ENCODE measurements around the gene PTS.

Gene PTS

DNA sequence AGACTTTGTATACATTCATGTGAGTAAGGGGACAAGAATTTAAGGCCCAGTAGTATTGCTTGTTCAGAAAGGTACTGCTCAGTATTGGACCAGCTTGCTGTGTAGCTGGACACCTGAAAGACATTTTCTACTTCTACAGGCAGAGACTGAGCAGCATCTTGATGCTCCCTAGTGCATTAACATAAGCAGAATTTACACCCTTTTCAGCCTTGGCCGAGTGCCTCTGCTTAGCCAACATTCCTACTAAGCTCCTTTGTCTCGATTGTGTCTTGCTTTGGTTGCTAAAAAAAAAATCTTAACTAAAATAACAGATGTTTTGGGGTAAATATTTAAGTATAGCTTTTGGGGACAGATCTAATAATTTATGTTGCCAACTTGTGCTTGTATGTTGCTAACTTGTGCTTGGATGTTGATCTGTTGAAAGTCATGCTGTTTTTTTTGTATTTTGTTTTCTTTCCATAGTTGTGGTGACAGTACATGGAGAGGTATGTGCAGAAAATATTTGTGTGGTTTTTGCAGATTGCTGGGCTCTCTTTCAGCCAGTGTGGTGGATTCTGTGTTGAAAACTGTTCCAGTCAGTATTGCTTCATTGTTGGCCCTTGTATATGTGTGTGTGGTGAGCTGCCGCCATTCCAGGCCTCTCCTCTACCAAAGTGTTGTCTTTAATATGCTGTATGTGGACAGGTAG, 3.7 kb downstream of the PTS start:
- Mint-ChIP-seq H3K9me3 (ENCODE audit: low read depth) (no peaks in the 10 kb centered on the region), H3K27ac (no peak overlapping the region), H3K4me3 (no peak overlapping the region), H3K27me3 (no peaks in the 10 kb centered on the region), H3K36me3 (peaks cover 11% of the 10 kb centered on the region), H3K4me1 (ENCODE audit: low read depth) (peaks cover 20% of the 10 kb centered on the region)

DNA sequence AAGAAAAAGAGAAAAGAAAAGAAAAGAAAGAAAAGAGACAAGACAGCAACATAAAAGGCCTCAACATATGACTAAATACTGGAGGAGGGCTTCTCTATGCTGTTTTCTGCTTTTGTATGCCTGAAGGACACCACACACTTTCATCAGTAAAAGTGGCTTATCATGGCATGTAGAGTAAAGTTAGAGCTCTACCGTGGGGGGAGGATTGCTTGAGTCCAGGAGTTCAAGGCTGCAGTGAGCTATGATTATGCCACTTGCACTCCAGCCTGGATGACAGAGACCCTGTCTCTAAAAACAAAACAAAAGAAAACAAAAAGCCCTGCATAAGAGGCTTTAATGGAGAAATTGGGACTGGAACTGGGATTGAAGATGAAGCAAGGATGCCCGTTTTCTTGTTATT, 5.7 kb downstream of the PTS start:
- H3K9me3 Mint-ChIP-seq (ENCODE audit: low read depth) = no peaks in the 10 kb centered on the region
- H3K27me3 Mint-ChIP-seq = no peaks in the 10 kb centered on the region
- peaks cover 18% of the 10 kb centered on the region for H3K4me1 Mint-ChIP-seq (ENCODE audit: low read depth)
- no peak overlapping the region for H3K27ac Mint-ChIP-seq
- H3K4me3 Mint-ChIP-seq = no peak overlapping the region
- H3K36me3 Mint-ChIP-seq = peaks cover 18% of the 10 kb centered on the region

DNA sequence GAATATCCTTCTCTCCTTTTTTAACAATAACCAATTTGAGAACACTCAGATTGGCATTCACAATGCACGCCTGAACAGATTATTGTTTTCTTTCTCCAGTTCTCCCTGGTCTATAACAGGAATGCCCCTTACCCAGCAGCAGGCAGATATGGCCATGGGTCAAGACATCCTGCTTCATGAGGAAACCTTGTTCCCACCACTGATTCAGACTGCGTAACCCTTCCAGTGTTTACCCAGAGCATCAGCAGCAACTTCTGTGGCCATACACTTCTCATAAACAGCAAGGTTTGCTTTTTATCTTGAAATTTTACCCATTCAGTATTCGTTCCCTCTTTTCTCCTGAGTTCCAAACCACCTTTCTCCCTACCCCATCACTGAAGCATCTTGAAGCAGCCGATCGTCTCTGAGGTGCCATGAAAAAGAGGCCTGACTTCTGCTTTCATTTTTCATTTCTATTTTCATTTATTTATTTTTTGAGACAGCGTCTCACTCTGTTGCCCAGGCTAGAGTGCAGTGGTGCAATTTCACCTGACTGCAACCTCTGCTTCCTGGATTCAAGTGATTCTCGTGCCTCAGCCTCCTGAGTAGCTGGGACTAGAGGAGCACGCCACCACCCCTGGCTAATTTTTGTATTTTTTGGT, 9.6 kb downstream of the PTS start:
- no peak overlapping the region for H3K27ac Mint-ChIP-seq
- no peak overlapping the region for H3K4me3 Mint-ChIP-seq
- H3K4me1 Mint-ChIP-seq (ENCODE audit: low read depth) = peaks cover 2% of the 10 kb centered on the region
- no peaks in the 10 kb centered on the region for H3K27me3 Mint-ChIP-seq
- H3K36me3 Mint-ChIP-seq = peaks cover 24% of the 10 kb centered on the region
- no peaks in the 10 kb centered on the region for H3K9me3 Mint-ChIP-seq (ENCODE audit: low read depth)

DNA sequence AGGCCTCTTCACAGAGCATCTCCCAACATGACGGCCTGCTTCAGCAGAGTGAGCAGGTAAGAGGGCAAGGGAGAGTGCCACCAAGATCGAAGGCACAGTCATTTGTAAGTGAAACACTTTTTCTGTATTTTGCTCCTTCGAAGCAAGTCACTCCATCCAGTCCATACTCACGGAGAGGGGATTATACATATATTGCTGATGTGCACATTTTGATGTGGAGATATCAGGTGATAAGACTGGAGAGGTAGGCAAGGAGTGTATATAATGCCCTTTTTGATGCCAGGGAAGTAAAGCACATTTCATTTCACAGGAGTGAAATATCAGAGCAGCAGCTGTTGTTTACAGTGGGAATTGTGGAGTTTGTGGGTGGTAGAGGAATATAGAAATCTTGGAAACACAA, 11.2 kb downstream of the PTS start:
- Mint-ChIP-seq H3K27ac (no peak overlapping the region), H3K9me3 (ENCODE audit: low read depth) (no peaks in the 10 kb centered on the region), H3K27me3 (no peaks in the 10 kb centered on the region), H3K4me1 (ENCODE audit: low read depth) (no peaks in the 10 kb centered on the region), H3K4me3 (no peak overlapping the region), H3K36me3 (peaks cover 25% of the 10 kb centered on the region)

DNA sequence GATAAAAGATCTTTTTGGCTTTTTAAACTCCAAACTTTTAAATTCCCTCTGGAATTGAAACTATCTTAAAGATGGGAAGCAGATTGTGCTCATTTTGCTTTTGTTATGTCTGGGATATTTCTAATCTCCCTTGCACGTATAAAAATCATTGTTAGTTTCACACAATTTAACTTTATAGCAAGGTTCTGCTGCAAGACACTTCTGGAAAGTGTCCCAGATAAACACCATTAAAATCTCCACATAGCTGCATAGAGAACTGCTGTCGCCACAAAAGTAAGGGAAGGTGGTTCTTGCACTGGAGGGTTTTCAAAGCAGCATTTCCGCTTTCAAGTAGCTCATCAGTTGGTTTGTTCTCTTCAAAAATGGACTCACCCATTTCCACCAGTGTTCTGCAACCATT, 11.8 kb downstream of the PTS start:
- Mint-ChIP-seq H3K36me3 (peaks cover 30% of the 10 kb centered on the region), H3K27me3 (no peaks in the 10 kb centered on the region), H3K27ac (no peak overlapping the region), H3K9me3 (ENCODE audit: low read depth) (no peaks in the 10 kb centered on the region), H3K4me3 (no peak overlapping the region), H3K4me1 (ENCODE audit: low read depth) (no peaks in the 10 kb centered on the region)

DNA sequence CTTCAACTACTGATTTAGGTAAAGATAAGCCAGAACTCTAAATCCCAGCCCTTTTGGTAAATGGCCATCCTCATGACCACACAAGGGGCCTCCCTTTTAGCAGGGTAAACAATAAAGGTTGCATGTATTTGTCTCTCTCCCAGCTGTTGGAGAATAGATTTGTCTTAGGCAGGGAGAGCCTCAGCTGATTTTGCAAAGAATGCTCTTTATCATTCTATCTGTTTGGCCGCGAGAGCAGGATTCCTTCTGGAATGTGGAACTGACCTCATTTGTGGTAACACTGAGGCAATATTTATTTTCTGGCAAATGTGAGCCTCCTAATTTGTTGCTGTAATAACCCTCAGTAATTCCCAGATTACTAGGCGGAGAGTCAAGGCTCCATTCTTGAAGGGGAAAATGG, 15.3 kb downstream of the PTS start:
- Mint-ChIP-seq H3K27ac (no peak overlapping the region), H3K9me3 (ENCODE audit: low read depth) (peaks cover 10% of the 10 kb centered on the region), H3K27me3 (no peaks in the 10 kb centered on the region), H3K4me1 (ENCODE audit: low read depth) (no peaks in the 10 kb centered on the region), H3K4me3 (no peak overlapping the region), H3K36me3 (peaks cover 32% of the 10 kb centered on the region)

DNA sequence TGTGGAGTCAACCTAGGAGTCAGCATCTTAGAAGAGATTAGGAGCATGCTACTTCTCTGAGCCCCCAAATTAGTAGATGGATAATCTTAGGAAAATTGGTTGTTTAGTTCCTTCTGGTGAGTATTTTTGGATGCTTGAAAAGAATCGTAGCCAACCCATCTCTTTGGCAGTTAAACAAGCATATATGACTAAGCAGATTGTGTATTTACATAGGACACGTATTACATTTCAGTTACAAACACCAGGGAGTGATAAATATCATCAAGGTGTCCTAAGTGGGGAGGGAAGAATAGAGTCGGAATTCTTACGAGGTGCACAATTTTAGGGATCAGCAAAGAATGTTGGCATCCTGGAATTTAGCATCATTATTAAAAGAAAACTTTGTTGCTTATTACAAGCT, 21.0 kb downstream of the PTS start:
- no peaks in the 10 kb centered on the region for H3K4me1 Mint-ChIP-seq (ENCODE audit: low read depth)
- peaks cover 12% of the 10 kb centered on the region for H3K9me3 Mint-ChIP-seq (ENCODE audit: low read depth)
- H3K4me3 Mint-ChIP-seq = no peak overlapping the region
- no peaks in the 10 kb centered on the region for H3K27me3 Mint-ChIP-seq
- no peak overlapping the region for H3K27ac Mint-ChIP-seq
- H3K36me3 Mint-ChIP-seq = peaks cover 11% of the 10 kb centered on the region

DNA sequence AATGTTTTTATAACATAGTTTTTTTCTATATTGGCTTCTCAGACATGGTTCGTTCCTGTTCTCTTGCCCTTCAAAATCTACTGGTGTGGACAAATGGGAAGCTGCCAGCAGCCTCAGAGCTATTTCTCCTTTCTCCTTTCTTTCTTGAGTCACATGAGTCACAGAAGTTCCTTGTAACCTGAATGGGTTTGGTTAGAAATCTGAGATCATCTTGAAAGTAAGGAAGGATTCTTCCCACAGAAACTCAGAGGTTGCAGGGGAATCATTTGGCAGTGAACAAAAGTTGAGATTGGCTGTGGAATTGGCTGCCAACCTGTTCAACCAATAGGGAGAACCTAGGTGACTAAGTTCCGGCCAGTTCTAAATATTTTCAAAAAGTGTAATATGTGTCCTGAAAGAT, 22.0 kb downstream of the PTS start:
- H3K9me3 Mint-ChIP-seq (ENCODE audit: low read depth) = peaks cover 12% of the 10 kb centered on the region
- H3K4me1 Mint-ChIP-seq (ENCODE audit: low read depth) = no peaks in the 10 kb centered on the region
- no peak overlapping the region for H3K4me3 Mint-ChIP-seq
- H3K27ac Mint-ChIP-seq = no peak overlapping the region
- H3K36me3 Mint-ChIP-seq = peaks cover 9% of the 10 kb centered on the region
- H3K27me3 Mint-ChIP-seq = no peaks in the 10 kb centered on the region

DNA sequence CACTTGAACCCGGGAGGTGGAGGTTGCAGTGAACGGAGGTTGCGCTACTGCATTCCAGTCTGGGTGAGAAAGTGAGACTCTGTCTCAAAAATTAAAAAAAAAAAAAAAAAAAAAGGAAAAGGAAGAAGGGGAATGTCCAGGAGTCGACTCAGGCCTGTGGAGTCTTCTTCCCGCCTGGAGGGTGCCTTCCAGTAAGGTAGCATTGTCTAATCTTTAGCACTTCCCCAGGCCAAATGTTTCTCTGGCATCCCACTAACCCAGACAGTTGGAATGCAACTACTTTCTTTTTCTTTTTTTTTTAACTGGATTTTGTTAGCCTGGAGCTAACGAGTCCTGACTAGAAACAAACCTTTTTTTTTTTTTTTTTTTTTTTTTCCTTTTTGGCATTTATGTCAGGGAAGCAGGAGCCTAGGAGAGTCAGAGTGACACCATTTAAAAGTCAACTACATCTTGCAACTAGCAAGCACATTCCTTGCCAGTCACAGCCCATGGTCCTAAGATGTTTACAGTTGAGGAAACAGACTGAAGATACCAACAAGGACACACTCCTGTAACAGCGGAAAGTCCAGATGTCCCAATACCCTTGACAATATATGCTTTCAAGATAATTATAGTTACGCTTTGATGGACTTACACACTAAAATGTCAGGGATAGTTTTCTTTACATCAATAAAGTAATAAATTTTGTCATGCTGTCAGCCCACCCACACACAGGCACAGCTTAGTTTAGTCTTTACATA, 23.8 kb downstream of the PTS start:
- Mint-ChIP-seq H3K9me3 (ENCODE audit: low read depth) (peaks cover 11% of the 10 kb centered on the region), H3K27ac (no peak overlapping the region), H3K27me3 (no peaks in the 10 kb centered on the region), H3K4me3 (no peak overlapping the region), H3K4me1 (ENCODE audit: low read depth) (no peaks in the 10 kb centered on the region), H3K36me3 (peaks cover 2% of the 10 kb centered on the region)

DNA sequence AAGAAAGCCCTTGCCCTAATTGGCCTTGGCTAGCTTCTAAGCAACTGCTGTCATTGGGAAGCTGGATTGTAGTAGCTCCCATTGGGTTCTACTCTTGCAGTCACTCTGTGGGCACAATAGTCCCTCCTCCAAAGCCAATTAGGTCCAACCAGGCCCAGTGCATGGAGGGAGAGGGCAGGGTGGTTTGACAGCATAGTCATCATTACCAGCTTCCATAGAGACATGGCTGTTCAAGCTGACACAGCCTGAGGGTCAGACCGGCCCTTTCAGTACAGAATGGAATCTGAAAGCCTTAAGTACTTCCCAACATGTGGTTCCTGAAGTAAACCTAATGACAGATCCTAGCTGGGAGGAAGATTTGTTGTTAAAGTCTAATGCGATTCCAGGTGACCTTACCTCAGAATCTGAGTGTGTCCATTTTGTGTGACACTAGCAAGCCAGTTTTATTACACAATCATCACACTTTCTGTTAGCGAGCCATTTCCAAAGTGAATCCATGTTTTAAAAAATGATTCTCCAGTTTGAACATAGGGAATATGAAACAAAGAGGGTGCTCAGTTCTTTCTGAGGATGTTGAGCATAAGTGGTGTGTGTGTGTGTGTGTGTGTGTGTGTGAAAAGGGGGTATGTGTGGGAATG, 27.5 kb downstream of the PTS start:
- Mint-ChIP-seq H3K4me3 (no peak overlapping the region), H3K4me1 (ENCODE audit: low read depth) (no peaks in the 10 kb centered on the region), H3K9me3 (ENCODE audit: low read depth) (no peaks in the 10 kb centered on the region), H3K27me3 (no peaks in the 10 kb centered on the region), H3K36me3 (peaks cover 2% of the 10 kb centered on the region), H3K27ac (no peak overlapping the region)

DNA sequence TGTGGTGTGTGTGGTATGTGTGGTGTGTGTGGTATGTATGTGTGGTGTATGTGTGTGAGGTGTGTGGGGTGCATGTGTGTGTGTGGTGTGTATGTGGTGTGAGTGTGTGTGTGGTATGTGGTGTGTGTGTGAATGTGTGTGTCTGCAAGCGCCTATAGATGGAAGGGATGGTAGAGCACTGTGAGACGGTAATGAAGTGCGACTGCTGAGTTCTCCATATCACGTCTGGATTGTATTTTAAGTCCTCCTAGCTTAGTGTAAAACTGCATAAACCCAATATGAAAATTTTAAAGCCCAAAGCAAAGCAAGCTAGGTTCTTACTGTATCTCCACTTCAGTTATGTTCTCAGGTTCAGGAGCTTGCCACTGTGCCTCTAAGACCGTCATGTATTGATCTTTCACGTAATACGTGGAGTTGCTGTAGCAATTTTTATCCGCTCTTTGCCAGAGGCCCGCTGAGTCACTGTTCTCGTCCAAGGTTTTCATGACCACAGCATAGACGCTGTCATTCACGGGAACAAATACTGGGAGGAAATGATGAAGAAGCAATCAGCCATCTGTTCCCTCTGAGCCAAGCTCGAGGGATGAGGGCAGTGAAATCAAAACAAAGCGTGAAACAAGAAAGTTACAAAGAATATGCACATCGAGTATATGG, 29.0 kb downstream of the PTS start:
- H3K27ac Mint-ChIP-seq = no peak overlapping the region
- no peaks in the 10 kb centered on the region for H3K27me3 Mint-ChIP-seq
- no peaks in the 10 kb centered on the region for H3K4me1 Mint-ChIP-seq (ENCODE audit: low read depth)
- peaks cover 2% of the 10 kb centered on the region for H3K36me3 Mint-ChIP-seq
- H3K9me3 Mint-ChIP-seq (ENCODE audit: low read depth) = no peaks in the 10 kb centered on the region
- H3K4me3 Mint-ChIP-seq = no peak overlapping the region

DNA sequence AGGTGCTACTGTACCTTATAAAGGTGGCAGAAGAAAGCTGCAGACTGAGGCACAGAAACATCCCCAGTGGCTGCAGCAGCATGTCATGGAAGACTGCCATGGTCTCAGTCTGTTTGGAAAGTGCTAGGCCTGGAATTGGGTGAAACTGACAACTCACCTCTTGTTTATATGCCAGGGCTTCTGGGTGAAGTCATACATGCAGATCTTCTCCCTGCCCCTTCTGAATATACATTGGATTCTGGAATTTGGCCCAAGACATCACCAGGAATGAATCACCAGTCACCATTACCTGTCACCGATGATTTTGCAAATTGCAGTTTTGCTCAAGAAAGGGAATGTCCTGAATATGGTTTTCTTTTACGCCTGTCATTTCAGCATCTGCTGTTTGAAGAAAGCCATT, 34.3 kb downstream of the PTS start, which contains the start of gene PLET1:
Gene PLET1 (minus strand): TSS at position 371 of the 400 bp plus-strand sequence. CDS start 271 bp downstream, at position 100.
- Mint-ChIP-seq H3K4me3 (no peak within 1 kb of the TSS), H3K36me3 (no peaks in the 10 kb centered on the region), H3K9me3 (ENCODE audit: low read depth) (no peaks in the 10 kb centered on the region), H3K4me1 (ENCODE audit: low read depth) (no peaks in the 10 kb centered on the region), H3K27ac (no peak within 1 kb of the TSS), H3K27me3 (no peaks in the 10 kb centered on the region)

DNA sequence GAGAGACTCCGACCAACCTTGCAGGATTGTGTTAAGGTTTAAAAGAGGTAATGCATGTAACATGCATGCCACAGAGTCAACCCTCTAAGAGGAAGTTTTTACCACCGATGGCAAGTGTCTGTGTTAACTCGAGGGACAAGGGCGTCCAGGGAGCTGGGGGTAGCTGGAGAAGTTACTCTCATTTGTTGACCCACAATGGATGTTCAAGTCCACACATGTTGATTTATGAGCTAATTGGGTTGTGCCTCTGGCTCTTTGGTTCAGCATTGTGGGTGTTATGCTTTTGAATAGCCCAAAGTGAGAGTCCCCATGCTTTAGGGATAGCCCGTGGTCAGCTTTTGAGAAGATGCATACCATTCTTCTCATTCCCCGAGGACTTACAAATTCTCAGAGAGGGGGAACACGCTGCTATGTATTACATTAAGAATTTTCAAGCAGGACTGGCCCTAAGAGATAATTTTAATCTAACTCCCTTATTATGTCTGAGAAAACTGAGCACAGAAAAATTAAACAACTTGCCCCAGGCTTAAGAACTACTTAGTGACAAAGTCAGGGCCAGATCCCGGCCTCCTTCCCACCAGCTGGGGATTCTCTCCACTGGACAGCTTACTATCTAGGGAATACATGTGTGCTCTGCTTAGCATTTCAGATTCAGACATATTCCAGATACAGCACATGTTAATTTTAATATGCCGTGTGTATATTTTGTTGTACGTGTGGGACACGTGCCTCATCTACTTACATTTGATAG, 39.6 kb downstream of the PTS start:
- no peak overlapping the region for H3K27ac Mint-ChIP-seq
- no peak overlapping the region for H3K4me3 Mint-ChIP-seq
- H3K27me3 Mint-ChIP-seq = no peaks in the 10 kb centered on the region
- H3K4me1 Mint-ChIP-seq (ENCODE audit: low read depth) = no peaks in the 10 kb centered on the region
- H3K36me3 Mint-ChIP-seq = peaks cover 3% of the 10 kb centered on the region
- no peaks in the 10 kb centered on the region for H3K9me3 Mint-ChIP-seq (ENCODE audit: low read depth)

DNA sequence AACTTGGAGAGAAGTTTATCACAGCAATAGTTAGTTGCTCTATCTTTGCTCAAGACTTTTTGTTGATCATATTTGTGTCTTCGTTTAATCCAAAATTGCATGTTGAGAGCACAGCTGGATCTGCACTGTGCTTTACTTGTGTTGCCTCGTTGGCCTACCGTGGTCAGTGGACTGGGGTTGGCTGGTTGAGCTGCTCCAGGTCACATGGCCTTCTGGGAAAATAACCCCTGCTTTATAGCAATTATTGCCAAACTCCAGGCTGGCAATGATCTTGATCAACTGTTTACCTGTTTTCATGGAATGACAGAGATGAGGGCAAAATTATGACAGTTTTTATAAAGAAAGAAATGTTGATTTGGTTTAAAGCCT, 40.2 kb downstream of the PTS start:
- Mint-ChIP-seq H3K4me3 (no peak overlapping the region), H3K9me3 (ENCODE audit: low read depth) (no peaks in the 10 kb centered on the region), H3K27ac (no peak overlapping the region), H3K27me3 (no peaks in the 10 kb centered on the region), H3K36me3 (peaks cover 3% of the 10 kb centered on the region), H3K4me1 (ENCODE audit: low read depth) (no peaks in the 10 kb centered on the region)
